HG03025 (cell line): ENCODE data around the gene SLC26A8.
"Not testable (repeated sequence)": the region's sequence is repeated elsewhere in the genome, so short reads cannot be mapped to it uniquely, and the experiment has no call there.

Source experiments
- ATAC-seq: cut with Tn5 transposase; IDR thresholded peaks from one replicate; pipeline ENCODE4 v1.9.1; 2021; ENCODE audit warnings: mild to moderate bottlenecking, moderate library complexity; ENCODE audit not compliant: unreplicated experiment, low FRiP score

SLC26A8 gene

GRCh38 chr6:36050947-36051710, 26.7 kb upstream of the SLC26A8 start:
- no peak for ATAC-seq

- ATAC-seq, result no peak
Measured at GRCh38 chr6:36050305-36050704, 25.9 kb upstream of the SLC26A8 start.

GRCh38 chr6:36049582-36049981, 25.1 kb upstream of the SLC26A8 start:
- no peak for ATAC-seq

GRCh38 chr6:36042618-36043260, 18.3 kb upstream of the SLC26A8 start:
- no peak for ATAC-seq

- ATAC-seq, result no peak
Measured at GRCh38 chr6:36040958-36041357, 16.5 kb upstream of the SLC26A8 start.

GRCh38 chr6:36039112-36039511, 14.7 kb upstream of the SLC26A8 start:
- no peak for ATAC-seq

- no peak for ATAC-seq
Measured at GRCh38 chr6:36038120-36038876, 13.9 kb upstream of the SLC26A8 start.

- no peak for ATAC-seq
Measured at GRCh38 chr6:36035225-36035624, 10.8 kb upstream of the SLC26A8 start.

GRCh38 chr6:36034441-36034840, 10.0 kb upstream of the SLC26A8 start:
- ATAC-seq, result no peak

GRCh38 chr6:36033935-36034334, 9.5 kb upstream of the SLC26A8 start:
- no peak for ATAC-seq

GRCh38 chr6:36033144-36033543, 8.7 kb upstream of the SLC26A8 start:
- not testable (repeated sequence) for ATAC-seq

GRCh38 chr6:36032261-36032660, 7.8 kb upstream of the SLC26A8 start:
- ATAC-seq, result no peak

- ATAC-seq, result no peak
Measured at GRCh38 chr6:36029464-36029863, 5.0 kb upstream of the SLC26A8 start.

- ATAC-seq, result no peak
Measured at GRCh38 chr6:36028877-36029324, 4.5 kb upstream of the SLC26A8 start.

- peak; percentile 28 for ATAC-seq
Measured at GRCh38 chr6:36028088-36028876, 3.8 kb upstream of the SLC26A8 start.

- ATAC-seq, result peak; percentile 81
Measured at GRCh38 chr6:36027501-36028087, 3.2 kb upstream of the SLC26A8 start, which contains the start of gene MAPK14. Gene MAPK14 (plus strand): TSS chr6:36027808. CDS start chr6:36028158, 350 bp downstream.

GRCh38 chr6:36025932-36026327, 1.5 kb upstream of the SLC26A8 start:
- no peak for ATAC-seq

GRCh38 chr6:36025260-36025931, 955 bp upstream of the SLC26A8 start:
- no peak for ATAC-seq

- no peak for ATAC-seq
Measured at GRCh38 chr6:36020154-36020553, 4.3 kb downstream of the SLC26A8 start.
